HG03280 (cell line): Measurements from ENCODE around the gene BTBD2.
A peak's percentile ranks its signal among the peaks of the same experiment; 100 is the strongest.

Experiments
- ATAC-seq: cut with Tn5 transposase; IDR thresholded peaks from one replicate; pipeline ENCODE4 v1.9.1; 2021; ENCODE audit warnings: mild to moderate bottlenecking, moderate library complexity; ENCODE audit not compliant: unreplicated experiment

BTBD2 gene

GRCh38 chr19:2050991-2051772, 35.7 kb upstream of the BTBD2 start, which contains the start of gene MKNK2:
TSS of gene MKNK2 (minus strand) at chr19:2051244. CDS start at chr19:2050851, 393 bp downstream.
- peak; percentile 56 for ATAC-seq

GRCh38 chr19:2050349-2050990, 35.0 kb upstream of the BTBD2 start:
- ATAC-seq: peak; percentile 7

- peak; percentile 5 for ATAC-seq
Observed at GRCh38 chr19:2049741-2050348, 34.3 kb upstream of the BTBD2 start.

GRCh38 chr19:2048959-2049740, 33.6 kb upstream of the BTBD2 start:
- no peak for ATAC-seq

GRCh38 chr19:2048104-2048958, 32.8 kb upstream of the BTBD2 start:
- ATAC-seq: no peak

- ATAC-seq: no peak
Observed at GRCh38 chr19:2047449-2048103, 32.1 kb upstream of the BTBD2 start.

GRCh38 chr19:2047076-2047448, 31.5 kb upstream of the BTBD2 start:
- ATAC-seq: no peak

GRCh38 chr19:2046046-2046907, 30.8 kb upstream of the BTBD2 start:
- ATAC-seq: no peak

GRCh38 chr19:2045501-2046045, 30.1 kb upstream of the BTBD2 start:
- no peak for ATAC-seq

GRCh38 chr19:2044709-2045500, 29.4 kb upstream of the BTBD2 start:
- no peak for ATAC-seq

- no peak for ATAC-seq
Observed at GRCh38 chr19:2043961-2044708, 28.6 kb upstream of the BTBD2 start.

GRCh38 chr19:2043251-2043641, 27.7 kb upstream of the BTBD2 start:
- ATAC-seq: no peak

- no peak for ATAC-seq
Observed at GRCh38 chr19:2042485-2043250, 27.2 kb upstream of the BTBD2 start.

GRCh38 chr19:2041683-2042484, 26.4 kb upstream of the BTBD2 start:
- peak; percentile 70 for ATAC-seq

GRCh38 chr19:2041433-2041682, 25.8 kb upstream of the BTBD2 start:
- no peak for ATAC-seq
